GM12878 (cell line): Measurements from ENCODE around the gene CMTM2. TPM values are rescaled to one million over a fixed set of nuclear protein-coding genes. Genes with fewer than 3 reads are reported as not detected.

Source experiments
- ATAC-seq: fragments of 200-7000 bp; cut with Tn5 transposase; 3 replicates; pipeline ENCODE4 v1.9.1; 2020; ENCODE audit warnings: mild to moderate bottlenecking, moderate library complexity
- BruUV-seq: library from RNA; stranded (reverse); fragments of 400-500 nt; replicated peaks from 2 replicates; lab custom pipeline; 2021; lab: Mats Ljungman, UMichigan
- CTCF ChIA-PET: fragments of 300-600 bp; sonication (Branson Sonifier 250); formaldehyde crosslinking; extraction: SDS; loops from one replicate; lab custom pipeline; 2021; ENCODE audit warnings: inconsistent platforms; lab: Yijun Ruan, JAX
- POLR2A ChIA-PET: fragments of 350-600 bp; formaldehyde crosslinking; extraction: SDS; loops from one replicate; lab custom pipeline; 2021; ENCODE audit warnings: inconsistent platforms; lab: Charles Lee
- RAD21 ChIA-PET: fragments of 300-600 bp; sonication (Branson Sonifier 250); formaldehyde crosslinking; loops from one replicate; lab custom pipeline; 2023; ENCODE audit warnings: antibody characterized with exemption; ENCODE audit not compliant: unreplicated experiment; lab: Charles Lee
- SMC1A ChIA-PET: fragments of 300-600 bp; sonication (Branson Sonifier 250); formaldehyde crosslinking; loops from one replicate; lab custom pipeline; 2023; ENCODE audit not compliant: unreplicated experiment, uncharacterized antibody; lab: Charles Lee
- DNase-seq: peaks from one replicate; pipeline ENCODE4 v3.0.0-alpha.2; 2011; ENCODE audit warnings: low read depth, low spot score
- FAIRE-seq: peaks from 3 replicates; lab custom pipeline; 2011; peaks lifted over from hg19 to GRCh38; lab: Jason Lieb, UNC
- H2AFZ ChIP-seq: 2 replicates; pipeline ENCODE4 v1.6.0; 2011; ENCODE audit warnings: low read depth, low read length, control low read depth; ENCODE audit not compliant: control insufficient read depth
- H3K27ac ChIP-seq: 2 replicates; pipeline ENCODE4 v1.5.1; 2011; ENCODE audit warnings: control low read depth; ENCODE audit not compliant: control insufficient read depth, insufficient read depth
- H3K27me3 ChIP-seq, 2 experiments: replicated peaks in 1 of 2; 2 replicates each; pipeline versions ENCODE4 v1.6.0 to v1.6.1; 2011; ENCODE audit warnings: low read length in 1 of 2; ENCODE audit not compliant: control insufficient read depth in 2 of 2, insufficient read depth in 2 of 2
- H3K36me3 ChIP-seq, 2 experiments: 2 replicates each; pipeline ENCODE4 v1.5.1; 2011; ENCODE audit warnings: low read length in 1 of 2; ENCODE audit not compliant: control insufficient read depth in 2 of 2, insufficient read depth in 2 of 2
- H3K4me1 ChIP-seq: 2 replicates; pipeline ENCODE4 v1.6.1; 2011; ENCODE audit warnings: mild to moderate bottlenecking, low read length, moderate library complexity, mixed read lengths; ENCODE audit not compliant: control insufficient read depth, insufficient read depth
- H3K4me2 ChIP-seq: 2 replicates; pipeline ENCODE4 v1.6.0; 2011; ENCODE audit warnings: control low read depth; ENCODE audit not compliant: control insufficient read depth, insufficient read depth
- H3K4me3 ChIP-seq: fragments of 200-600 bp; sonication (generic); 2 replicates; pipeline ENCODE4 v1.5.1; 2016
- H3K79me2 ChIP-seq: 2 replicates; pipeline ENCODE4 v1.6.0; 2011; ENCODE audit warnings: low read length; ENCODE audit not compliant: control insufficient read depth, insufficient read depth
- H3K9ac ChIP-seq: 2 replicates; pipeline ENCODE4 v1.8.0; 2011; ENCODE audit warnings: low read length, control low read depth, mixed read lengths; ENCODE audit not compliant: control insufficient read depth, insufficient read depth
- H3K9me3 ChIP-seq: replicated peaks from 3 replicates; pipeline ENCODE4 v1.5.1; 2011; ENCODE audit warnings: mild to moderate bottlenecking, low read length; ENCODE audit not compliant: control insufficient read depth, insufficient read depth
- H4K20me1 ChIP-seq: 2 replicates; pipeline ENCODE4 v1.6.0; 2011; ENCODE audit not compliant: control insufficient read depth, insufficient read depth
- ATF7 ChIP-seq: fragments of 450-650 bp; IDR thresholded peaks from 2 replicates; pipeline ENCODE4 v1.6.1; 2016; ENCODE audit warnings: low read depth, mild to moderate bottlenecking
- SMC3 ChIP-seq: IDR thresholded peaks from 2 replicates; pipeline ENCODE4 v1.6.1; 2011; ENCODE audit warnings: low read length, improper control_type of control experiment, borderline replicate concordance
- TBL1XR1 ChIP-seq: IDR thresholded peaks from 2 replicates; pipeline ENCODE4 v1.6.1; 2012; ENCODE audit warnings: low read depth, low read length, improper control_type of control experiment
- ZNF207 ChIP-seq: fragments of 450-650 bp; IDR thresholded peaks from 2 replicates; pipeline ENCODE4 v1.6.1; 2014; ENCODE audit warnings: antibody characterized with exemption, mild to moderate bottlenecking, borderline replicate concordance
- ZNF274 ChIP-seq: IDR thresholded peaks from one replicate; pipeline ENCODE4 v1.8.0; 2011; ENCODE audit not compliant: insufficient read length, insufficient read depth
- whole genome bisulfite sequencing: methylation state at CpG from one replicate; pipeline ENCODE4 v1.1.6; 2016; ENCODE audit warnings: low lambda C conversion rate; ENCODE audit not compliant: insufficient replicate concordance, insufficient coverage; ENCODE audit errors: missing lambda C conversion rate; 5-methylcytosine and 5-hydroxymethylcytosine counted together
- in situ Hi-C: fragments of 300-500 bp; cut with MboI; formaldehyde crosslinking; loops from 9 replicates; pipeline ENCODE4 v1.14.3; 2018; ENCODE audit warnings: mixed read lengths
- intact Hi-C: fragments of 100-400 bp; cut with micrococcal nuclease; formaldehyde crosslinking; loops from one replicate; pipeline ENCODE4 v1.14.2; 2022; ENCODE audit not compliant: unreplicated experiment
- polyA plus RNA-seq, 11 experiments: library from polyadenylated mRNA; depleted of rRNA in 4 of 11; unstranded in 6 of 11; stranded (reverse) in 5 of 11; fragments of >200 nt; fragmentation: Nextera tagmentation in 4 of 11; fragmentation: Illumina TruSeq in 1 of 11; extraction: Ambion mirVana in 4 of 11; extraction: Trizol in 1 of 11; gene quantifications; 1 replicate in 1 of 11; 2 replicates in 10 of 11; pipeline versions ENCODE4 v1.2.1 to v1.2.3, GENCODE V29; 2011 to 2016; ENCODE audit warnings: inconsistent platforms in 2 of 11, missing spikeins in 2 of 11, low read depth in 1 of 11
- total RNA-seq, 4 experiments: library from RNA; depleted of rRNA in 3 of 4; stranded (reverse); fragments of >200 nt in 3 of 4; fragmentation: Illumina TruSeq in 1 of 4; extraction: Trizol in 1 of 4; gene quantifications; 2 replicates each; pipeline versions ENCODE4 v1.2.1 to v1.2.3, GENCODE V29; 2013 to 2021
- TF ChIP-seq, protein P1 (sequence below): fragments of 450-650 bp; IDR thresholded peaks from 2 replicates; pipeline ENCODE4 v1.6.1; 2017; ENCODE audit warnings: mild to moderate bottlenecking
- TF ChIP-seq, protein P2 (sequence below): fragments of 450-650 bp; IDR thresholded peaks from 2 replicates; pipeline ENCODE4 v1.6.1; 2017; ENCODE audit warnings: antibody characterized with exemption, mild to moderate bottlenecking, moderate library complexity

The CMTM2 gene
- total and polyA plus RNA-seq, 10 of the 15 experiments (the other 5 are each of a cell fraction or from before 2014, with no cell fraction given) = 0.26 to 0.34 TPM; not detected in 8

DNA sequence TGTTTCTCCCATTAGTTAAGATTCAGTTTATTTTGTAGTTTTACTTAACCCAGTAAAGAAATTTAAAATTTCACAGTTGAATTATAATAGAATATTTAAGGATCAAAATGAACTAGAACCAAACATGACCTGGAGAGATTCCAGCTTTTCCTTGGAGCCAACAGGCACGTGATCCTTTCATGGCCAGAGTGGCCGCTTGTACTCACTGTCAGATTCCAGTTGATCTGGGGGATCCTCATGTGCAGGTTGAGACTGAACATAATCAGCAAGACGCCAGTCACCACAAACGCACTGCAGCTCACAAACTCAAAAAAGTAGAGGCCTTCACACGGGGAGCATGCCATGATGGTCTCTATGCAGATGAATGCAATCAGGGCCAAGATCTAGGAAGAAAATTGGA is 56.9 kb downstream of the CMTM2 start:
- FAIRE-seq = no peak
- POLR2A ChIA-PET = no interaction called here
- SMC1A ChIA-PET = no interaction called here
- Histone ChIP-seq H3K4me2 (no peak overlapping the region), H3K36me3 (no peaks in the 10 kb centered on the region), H3K79me2 (no peaks in the 10 kb centered on the region), H3K9me3 (no peaks in the 10 kb centered on the region), H3K27me3 (peaks cover 0 to 1% of the 10 kb centered on the region in 2 experiments; a peak in 2 of 4 replicates)
- BruUV-seq = no TSS peak
- CTCF ChIA-PET = interaction anchor here (2.0 kb wide), 1 partner anchor 15 kb away, joined by 10 read pairs; no protein-coding TSS in a partner anchor
- in situ Hi-C loops = no loop called here
- TF ChIP-seq ZNF207 (no peak), ATF7 (no peak), SMC3 (no peak), ZNF274 (no peak), TBL1XR1 (no peak)
- TF ChIP-seq, protein P1, sequence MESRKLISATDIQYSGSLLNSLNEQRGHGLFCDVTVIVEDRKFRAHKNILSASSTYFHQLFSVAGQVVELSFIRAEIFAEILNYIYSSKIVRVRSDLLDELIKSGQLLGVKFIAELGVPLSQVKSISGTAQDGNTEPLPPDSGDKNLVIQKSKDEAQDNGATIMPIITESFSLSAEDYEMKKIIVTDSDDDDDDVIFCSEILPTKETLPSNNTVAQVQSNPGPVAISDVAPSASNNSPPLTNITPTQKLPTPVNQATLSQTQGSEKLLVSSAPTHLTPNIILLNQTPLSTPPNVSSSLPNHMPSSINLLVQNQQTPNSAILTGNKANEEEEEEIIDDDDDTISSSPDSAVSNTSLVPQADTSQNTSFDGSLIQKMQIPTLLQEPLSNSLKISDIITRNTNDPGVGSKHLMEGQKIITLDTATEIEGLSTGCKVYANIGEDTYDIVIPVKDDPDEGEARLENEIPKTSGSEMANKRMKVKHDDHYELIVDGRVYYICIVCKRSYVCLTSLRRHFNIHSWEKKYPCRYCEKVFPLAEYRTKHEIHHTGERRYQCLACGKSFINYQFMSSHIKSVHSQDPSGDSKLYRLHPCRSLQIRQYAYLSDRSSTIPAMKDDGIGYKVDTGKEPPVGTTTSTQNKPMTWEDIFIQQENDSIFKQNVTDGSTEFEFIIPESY = no peak
- TF ChIP-seq, protein P2, sequence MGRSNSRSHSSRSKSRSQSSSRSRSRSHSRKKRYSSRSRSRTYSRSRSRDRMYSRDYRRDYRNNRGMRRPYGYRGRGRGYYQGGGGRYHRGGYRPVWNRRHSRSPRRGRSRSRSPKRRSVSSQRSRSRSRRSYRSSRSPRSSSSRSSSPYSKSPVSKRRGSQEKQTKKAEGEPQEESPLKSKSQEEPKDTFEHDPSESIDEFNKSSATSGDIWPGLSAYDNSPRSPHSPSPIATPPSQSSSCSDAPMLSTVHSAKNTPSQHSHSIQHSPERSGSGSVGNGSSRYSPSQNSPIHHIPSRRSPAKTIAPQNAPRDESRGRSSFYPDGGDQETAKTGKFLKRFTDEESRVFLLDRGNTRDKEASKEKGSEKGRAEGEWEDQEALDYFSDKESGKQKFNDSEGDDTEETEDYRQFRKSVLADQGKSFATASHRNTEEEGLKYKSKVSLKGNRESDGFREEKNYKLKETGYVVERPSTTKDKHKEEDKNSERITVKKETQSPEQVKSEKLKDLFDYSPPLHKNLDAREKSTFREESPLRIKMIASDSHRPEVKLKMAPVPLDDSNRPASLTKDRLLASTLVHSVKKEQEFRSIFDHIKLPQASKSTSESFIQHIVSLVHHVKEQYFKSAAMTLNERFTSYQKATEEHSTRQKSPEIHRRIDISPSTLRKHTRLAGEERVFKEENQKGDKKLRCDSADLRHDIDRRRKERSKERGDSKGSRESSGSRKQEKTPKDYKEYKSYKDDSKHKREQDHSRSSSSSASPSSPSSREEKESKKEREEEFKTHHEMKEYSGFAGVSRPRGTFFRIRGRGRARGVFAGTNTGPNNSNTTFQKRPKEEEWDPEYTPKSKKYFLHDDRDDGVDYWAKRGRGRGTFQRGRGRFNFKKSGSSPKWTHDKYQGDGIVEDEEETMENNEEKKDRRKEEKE = no peak
- TF ChIP-seq, all 136 proteins: peak for 0
- no peaks in the 10 kb centered on the region for H3K4me1 ChIP-seq
- H3K27ac ChIP-seq = no peak overlapping the region
- no peaks in the 10 kb centered on the region; the same call in 1 of the 2 replicates for H4K20me1 ChIP-seq
- H3K4me3 ChIP-seq = no peak overlapping the region
- 12% methylated on average over 5 of the region's 5 CpGs for WGBS
- intact Hi-C loops = no loop called here
- RAD21 ChIA-PET = no interaction called here
- H3K9ac ChIP-seq = no peak overlapping the region
- H2AFZ ChIP-seq = no peak overlapping the region
- DNase-seq (no peak), ATAC-seq (no peak)
